ENCODE measurements around the gene UBL5.
"Not testable (repeated sequence)": the region's sequence is repeated elsewhere in the genome, so short reads cannot be mapped to it uniquely, and the experiment has no call there.

The UBL5 gene

GRCh38 chr19:9818175-9818733 lies 9.5 kb upstream of the UBL5 start:
- DNase-seq = no peak

- DNase-seq = peak; percentile 100
Observed at GRCh38 chr19:9818734-9819595, 8.8 kb upstream of the UBL5 start, which contains the start of gene FBXL12. Gene FBXL12 (minus strand): TSS chr19:9819079. CDS start chr19:9818813, 266 bp downstream.

DNA sequence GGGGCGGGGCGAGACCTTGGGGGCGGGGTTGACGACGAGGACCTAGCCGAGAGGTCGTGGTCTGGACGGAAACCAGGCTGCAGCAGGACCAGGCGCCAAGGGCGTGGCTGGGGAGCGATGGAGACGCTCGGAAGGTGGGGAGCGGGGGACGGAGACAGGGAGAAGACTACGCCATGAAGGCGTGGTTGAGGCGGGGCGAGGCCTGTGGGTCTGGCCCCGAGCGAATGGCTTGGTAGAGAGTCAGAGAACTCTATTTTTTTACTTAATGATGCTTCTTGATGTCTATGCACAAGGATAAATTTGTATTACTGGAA lies 8.2 kb upstream of the UBL5 start:
- DNase-seq = no peak

DNA sequence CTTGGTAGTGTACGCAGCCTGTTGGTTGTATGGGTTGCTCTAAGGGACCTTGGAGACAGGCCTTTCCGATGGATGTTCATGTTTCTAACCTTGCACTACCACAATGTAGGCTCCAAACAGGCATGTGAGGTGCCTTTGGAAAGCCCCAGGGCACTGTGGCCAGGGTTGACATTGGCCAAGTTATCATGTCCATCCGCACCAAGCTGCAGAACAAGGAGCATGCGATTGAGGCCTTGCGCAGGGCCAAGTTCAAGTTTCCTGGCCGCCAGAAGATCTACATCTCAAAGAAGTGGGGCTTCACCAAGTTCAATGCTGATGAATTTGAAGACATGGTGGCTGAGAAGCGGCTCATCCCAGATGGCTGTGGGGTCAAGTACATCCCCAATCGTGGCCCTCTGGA lies 7.7 kb upstream of the UBL5 start:
- not testable (repeated sequence) for DNase-seq

DNA sequence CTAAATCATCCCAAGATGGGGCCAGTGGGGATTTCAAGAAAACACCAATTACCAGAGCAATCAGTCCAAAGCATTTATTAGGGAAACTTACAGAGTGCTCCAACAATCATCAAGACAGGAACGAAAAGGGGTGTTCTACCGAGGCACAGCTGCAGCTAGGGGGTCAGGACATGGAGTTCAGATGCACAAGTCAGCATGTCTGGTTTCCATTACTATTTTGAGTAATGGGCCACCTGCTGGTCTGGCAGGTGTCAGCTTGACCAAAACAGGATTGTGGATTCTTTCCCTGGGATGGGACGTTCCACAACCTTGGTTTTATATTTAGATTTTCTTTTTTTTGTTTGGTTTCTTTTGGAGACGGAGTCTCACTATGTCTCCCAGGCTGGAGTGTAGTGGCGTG lies 3.9 kb upstream of the UBL5 start:
- DNase-seq = no peak

DNA sequence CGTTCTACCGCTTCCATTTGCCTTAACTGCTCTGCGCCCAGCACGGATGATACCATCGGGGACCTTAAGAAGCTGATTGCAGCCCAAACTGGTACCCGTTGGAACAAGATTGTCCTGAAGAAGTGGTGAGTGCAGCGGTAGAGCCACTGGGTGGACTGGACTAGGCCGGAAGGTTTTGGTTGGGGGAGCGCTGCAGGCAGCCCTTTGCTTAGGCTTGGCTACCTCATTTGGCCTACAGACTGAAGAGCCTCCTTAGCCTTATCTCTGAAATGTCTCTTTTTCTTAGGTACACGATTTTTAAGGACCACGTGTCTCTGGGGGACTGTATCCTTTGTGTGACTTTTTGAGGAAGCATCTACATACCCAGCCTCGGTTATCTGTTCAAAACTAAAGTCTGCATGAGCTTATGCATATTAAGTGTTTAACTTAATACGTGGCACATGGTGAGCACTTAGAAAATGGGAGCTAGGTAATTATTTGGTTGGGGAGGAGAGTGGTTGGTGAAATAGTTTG lies 889 bp downstream of the UBL5 start:
- DNase-seq = no peak

DNA sequence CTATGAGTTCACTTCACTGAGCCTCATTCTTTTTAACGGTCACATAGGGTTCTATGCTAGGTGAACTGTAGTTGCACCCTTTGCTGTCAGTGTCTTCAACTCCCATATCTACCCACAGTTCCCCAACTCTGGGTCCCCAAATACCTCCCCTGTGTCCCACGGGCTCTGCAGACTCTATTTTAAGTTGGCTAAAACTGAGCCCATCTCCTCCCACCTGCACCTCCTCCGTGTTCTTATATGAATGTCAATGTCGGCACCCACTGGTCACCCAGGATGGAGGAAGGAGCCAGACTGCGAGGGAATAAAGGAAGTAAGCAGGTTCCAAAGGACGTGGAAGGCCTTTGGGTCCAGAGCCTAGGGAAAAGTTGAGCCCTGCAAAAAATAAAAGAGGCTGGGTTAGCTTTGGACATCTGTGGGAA lies 6.6 kb downstream of the UBL5 start:
- DNase-seq = no peak

DNA sequence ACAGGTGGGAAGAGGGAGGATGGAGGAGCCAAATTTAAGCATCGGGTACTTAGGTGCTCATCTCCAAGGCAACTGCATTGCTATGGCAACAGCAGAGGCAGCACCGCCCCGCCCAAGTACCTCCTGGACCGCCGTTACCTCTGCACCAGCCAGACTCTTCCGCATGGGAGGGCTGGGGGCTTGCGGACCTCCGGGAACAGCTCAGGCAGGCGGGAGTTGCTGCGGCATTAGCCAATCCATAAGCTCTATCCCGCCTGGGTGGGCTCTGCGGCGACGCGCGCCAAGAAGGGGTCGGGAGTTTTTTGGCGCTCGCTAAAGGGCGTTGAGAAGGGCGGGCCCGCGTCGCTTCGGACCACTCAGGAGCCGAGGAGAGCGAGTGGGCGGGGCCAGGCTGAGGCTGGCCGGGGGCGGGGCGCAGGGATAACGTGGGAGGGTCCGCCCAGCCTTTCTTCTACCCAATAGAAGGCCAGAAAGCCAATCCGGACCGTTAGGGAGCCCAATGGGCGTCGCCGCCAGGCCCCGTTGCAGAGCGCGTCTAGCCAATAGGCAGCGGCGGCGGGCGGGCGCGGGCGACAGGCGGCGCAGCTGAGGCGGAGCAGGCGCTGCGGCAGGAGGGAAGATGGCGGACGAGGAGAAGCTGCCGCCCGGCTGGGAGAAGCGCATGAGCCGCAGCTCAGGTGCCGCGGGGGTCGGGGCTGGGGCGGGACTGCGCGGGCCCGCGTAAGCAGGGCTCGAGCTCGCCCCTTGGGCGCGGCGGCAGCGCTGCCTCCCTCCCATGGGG lies 7.2 kb downstream of the UBL5 start, which contains the start of gene PIN1:
Gene PIN1, plus strand, starts transcription at position 593 of the 781 bp plus-strand sequence. Its CDS starts 27 bp downstream, at position 620.
- DNase-seq = peak; percentile 99 to 100 (median 100)

DNA sequence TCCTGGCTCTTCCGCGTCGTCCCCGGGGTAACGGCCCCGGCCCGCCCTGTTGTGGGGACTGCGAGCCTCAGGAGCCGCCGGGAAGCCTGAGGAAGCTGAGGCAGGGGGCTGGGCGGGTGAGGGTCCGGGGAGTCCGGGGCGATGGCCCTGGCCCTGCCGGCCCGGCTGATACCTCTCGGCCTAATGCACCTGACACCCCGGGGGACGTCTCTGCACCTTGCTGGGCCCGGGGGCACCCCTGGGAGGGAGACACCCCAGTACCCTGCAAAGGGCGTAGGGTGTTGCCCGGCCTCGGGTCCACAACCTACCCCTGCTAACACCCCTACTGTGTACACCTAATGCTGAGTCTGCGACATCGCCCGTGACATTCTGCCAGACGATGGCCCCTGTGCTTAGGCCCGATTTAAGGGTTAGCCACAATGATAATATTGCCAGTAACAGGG lies 7.8 kb downstream of the UBL5 start:
- no peak for DNase-seq

DNA sequence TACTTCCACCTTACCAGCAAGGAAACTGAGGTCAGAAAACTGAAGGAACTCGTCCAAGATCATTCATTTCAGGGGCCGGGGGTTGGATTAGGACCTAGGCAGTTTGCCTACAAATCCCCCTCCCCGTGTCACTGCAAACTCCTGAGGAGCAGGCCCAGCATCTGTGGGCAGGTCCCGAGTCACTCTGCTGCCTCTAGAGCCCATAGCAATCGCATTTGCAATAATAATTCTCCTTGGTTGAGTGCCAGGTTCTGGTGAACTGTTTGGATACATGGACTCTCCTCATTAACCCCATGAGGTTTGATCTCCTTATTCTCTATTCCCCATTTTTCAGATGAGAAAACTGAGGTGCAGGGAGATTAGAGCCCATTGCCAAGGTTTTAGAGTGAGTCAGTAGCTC lies 8.3 kb downstream of the UBL5 start:
- DNase-seq = peak in 3 of 4 experiments; percentile 20 to 37 (median 31)

DNA sequence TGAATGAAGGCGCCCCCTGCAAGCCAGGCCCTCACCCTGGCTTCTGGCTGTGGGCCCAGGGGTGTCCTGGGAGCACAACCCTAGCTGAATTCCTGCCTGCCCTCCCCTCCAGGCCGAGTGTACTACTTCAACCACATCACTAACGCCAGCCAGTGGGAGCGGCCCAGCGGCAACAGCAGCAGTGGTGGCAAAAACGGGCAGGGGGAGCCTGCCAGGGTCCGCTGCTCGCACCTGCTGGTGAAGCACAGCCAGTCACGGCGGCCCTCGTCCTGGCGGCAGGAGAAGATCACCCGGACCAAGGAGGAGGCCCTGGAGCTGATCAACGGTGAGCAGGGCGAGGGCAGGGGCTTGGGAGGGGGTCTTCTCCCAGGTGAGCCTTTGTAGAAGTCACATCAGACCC lies 10.6 kb downstream of the UBL5 start:
- no peak for DNase-seq

GRCh38 chr19:9839415-9839814 lies 11.7 kb downstream of the UBL5 start:
- no peak for DNase-seq

GRCh38 chr19:9842834-9843625 lies 15.3 kb downstream of the UBL5 start:
- no peak for DNase-seq

- DNase-seq = not testable (repeated sequence)
Observed at GRCh38 chr19:9843626-9844273, 16.0 kb downstream of the UBL5 start.

DNA sequence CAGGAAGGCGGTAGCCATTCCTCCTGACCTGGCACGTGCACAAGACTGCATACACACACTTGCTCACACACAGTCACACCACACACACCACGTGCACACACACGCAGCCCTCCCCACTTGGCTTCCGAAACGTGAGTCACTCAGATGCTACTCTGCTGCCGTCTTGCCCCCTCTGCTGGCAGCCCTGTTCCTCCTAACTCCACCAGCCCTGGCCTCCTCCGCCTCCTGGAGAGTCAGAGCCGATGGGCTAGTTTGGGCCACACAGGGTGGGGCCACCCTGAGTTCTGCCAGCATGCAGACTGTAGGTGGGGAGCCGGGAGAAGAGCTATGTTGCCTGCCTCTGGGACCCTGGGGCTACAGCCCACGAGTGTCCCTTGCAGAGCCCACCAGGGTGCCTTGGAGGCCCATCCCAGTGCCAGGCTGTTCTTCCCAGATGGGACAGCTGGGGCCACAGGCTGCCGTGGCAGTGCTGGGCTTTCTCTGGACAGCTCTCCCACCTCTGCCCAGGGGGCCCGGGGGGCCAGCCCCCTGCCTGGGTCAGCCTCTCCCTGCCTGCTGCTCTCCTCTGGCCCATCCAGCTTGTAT lies 19.5 kb downstream of the UBL5 start:
- peak in 3 of 4 experiments; percentile 10 to 27 (median 27) for DNase-seq

- DNase-seq = peak in 1 of 4 experiments; percentile 28
Observed at GRCh38 chr19:9848060-9848459, 20.3 kb downstream of the UBL5 start.

GRCh38 chr19:9848762-9849161 lies 21.0 kb downstream of the UBL5 start:
- no peak for DNase-seq

GRCh38 chr19:9849791-9850190 lies 22.1 kb downstream of the UBL5 start:
- no peak for DNase-seq

DNA sequence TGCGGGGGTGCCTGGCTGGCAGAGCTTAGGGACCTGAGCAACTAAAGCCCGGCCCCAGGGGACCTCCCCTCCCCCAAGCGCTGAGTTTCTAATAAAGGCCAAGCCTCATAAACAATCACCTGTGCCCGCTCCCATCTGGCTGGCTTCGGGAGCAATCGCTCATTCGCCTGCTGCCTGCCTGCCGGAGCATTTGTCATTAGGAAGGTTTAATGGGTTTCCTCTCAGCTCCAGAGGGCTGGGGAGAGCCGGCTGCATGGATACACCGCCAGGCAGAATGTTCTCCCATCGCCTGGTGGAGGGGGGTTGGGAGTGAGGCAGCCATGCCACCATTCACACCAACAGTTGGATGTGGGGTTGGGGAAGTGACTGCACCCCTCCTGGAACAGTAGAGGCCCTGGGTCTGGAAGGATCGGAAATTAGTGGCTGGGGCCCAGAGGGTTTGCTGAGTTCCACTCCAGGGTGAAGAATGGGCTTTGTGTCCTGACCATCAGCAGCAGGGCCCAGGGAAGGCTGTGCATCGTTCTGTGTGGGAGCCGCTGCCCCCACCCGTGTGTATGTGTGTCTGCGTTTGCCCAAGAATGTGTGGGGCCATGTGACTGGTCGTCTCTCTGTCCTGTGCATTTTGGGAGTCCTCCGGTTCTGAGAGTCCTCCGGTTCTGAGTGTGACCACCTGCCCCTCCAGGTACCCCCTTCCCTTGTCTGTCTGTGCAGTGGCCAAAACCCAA lies 22.7 kb downstream of the UBL5 start:
- DNase-seq = no peak

DNA sequence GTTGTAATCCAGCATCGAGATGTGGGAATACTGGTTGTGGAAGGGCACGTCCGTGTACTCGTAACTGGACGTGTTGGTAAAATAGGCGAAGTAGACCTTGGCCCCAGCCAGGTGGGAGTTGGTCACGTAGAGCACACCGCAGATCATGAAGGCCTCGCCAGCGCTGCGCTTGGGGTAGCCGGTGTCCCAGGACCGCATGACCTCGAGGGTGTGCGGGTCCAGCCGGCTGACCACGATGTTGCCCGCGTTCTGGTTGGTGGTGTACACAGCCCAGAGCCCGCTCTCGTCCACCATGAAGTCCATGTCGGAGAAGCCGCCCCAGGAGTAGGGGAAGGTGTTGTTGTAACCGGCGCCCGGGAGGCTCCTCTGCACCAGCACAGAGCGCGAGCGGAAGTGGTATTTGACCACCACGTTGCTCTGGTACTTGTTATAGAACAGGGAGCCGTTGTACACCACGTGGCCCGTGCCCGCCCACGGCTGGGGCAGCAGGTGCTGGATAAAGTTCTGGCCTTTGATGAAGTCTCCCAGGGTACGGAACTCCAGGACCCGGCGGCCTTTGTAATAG lies 26.6 kb downstream of the UBL5 start:
- DNase-seq = no peak
